HG03378 (cell line): ENCODE measurements around the gene ZSWIM1.
"Not testable (repeated sequence)": the region's sequence is repeated elsewhere in the genome, so short reads cannot be mapped to it uniquely, and the experiment has no call there.

ENCODE experiments used
- ATAC-seq: cut with Tn5 transposase; IDR thresholded peaks from one replicate; pipeline ENCODE4 v1.9.1; 2021; ENCODE audit warnings: mild to moderate bottlenecking, moderate library complexity; ENCODE audit not compliant: unreplicated experiment

ZSWIM1 gene

GRCh38 chr20:45853484-45853883 is 27.5 kb upstream of the ZSWIM1 start:
- no peak for ATAC-seq

- peak; percentile 95 for ATAC-seq
Measured at GRCh38 chr20:45857114-45857881, 23.7 kb upstream of the ZSWIM1 start, which contains the start of the genes ACOT8 and ZSWIM3. Gene ACOT8, minus strand, starts transcription at chr20:45857392. Its CDS starts 77 bp downstream, at chr20:45857315. Gene ZSWIM3, plus strand, starts transcription at chr20:45857614. Its CDS starts 212 bp downstream, at chr20:45857826.

- ATAC-seq = no peak
Measured at GRCh38 chr20:45857882-45858216, 23.2 kb upstream of the ZSWIM1 start.

GRCh38 chr20:45859916-45860315 is 21.1 kb upstream of the ZSWIM1 start:
- no peak for ATAC-seq

- ATAC-seq = no peak
Measured at GRCh38 chr20:45860560-45861220, 20.3 kb upstream of the ZSWIM1 start.

GRCh38 chr20:45861221-45862075 is 19.6 kb upstream of the ZSWIM1 start:
- no peak for ATAC-seq

GRCh38 chr20:45863543-45864470 is 17.2 kb upstream of the ZSWIM1 start:
- ATAC-seq = no peak

- ATAC-seq = no peak
Measured at GRCh38 chr20:45866454-45866853, 14.6 kb upstream of the ZSWIM1 start.

GRCh38 chr20:45867136-45867818 is 13.8 kb upstream of the ZSWIM1 start:
- no peak for ATAC-seq

GRCh38 chr20:45867819-45868176 is 13.2 kb upstream of the ZSWIM1 start:
- ATAC-seq = no peak

- ATAC-seq = no peak
Measured at GRCh38 chr20:45872626-45873025, 8.4 kb upstream of the ZSWIM1 start.

GRCh38 chr20:45873409-45874103 is 7.5 kb upstream of the ZSWIM1 start:
- ATAC-seq = no peak

- ATAC-seq = not testable (repeated sequence)
Measured at GRCh38 chr20:45874104-45874481, 6.9 kb upstream of the ZSWIM1 start.

GRCh38 chr20:45874576-45874975 is 6.5 kb upstream of the ZSWIM1 start:
- ATAC-seq = no peak

GRCh38 chr20:45878076-45878761 is 2.8 kb upstream of the ZSWIM1 start:
- no peak for ATAC-seq

- no peak for ATAC-seq
Measured at GRCh38 chr20:45882469-45883099, 1.6 kb downstream of the ZSWIM1 start.

GRCh38 chr20:45883100-45883469 is 2.1 kb downstream of the ZSWIM1 start:
- no peak for ATAC-seq

GRCh38 chr20:45886590-45887345 is 5.7 kb downstream of the ZSWIM1 start:
- ATAC-seq = no peak
